Endometrium (tissue), 2 donors: Measurements from ENCODE around the gene TRDN.
"Not testable (repeated sequence)": the region's sequence is repeated elsewhere in the genome, so short reads cannot be mapped to it uniquely, and the experiment has no call there.

Source experiments
- FAIRE-seq: peaks from 2 replicates; lab custom pipeline; 2012; peaks lifted over from hg19 to GRCh38; lab: Jason Lieb, UNC
- donor health status: control.
- donor health status: control.

TRDN gene

DNA sequence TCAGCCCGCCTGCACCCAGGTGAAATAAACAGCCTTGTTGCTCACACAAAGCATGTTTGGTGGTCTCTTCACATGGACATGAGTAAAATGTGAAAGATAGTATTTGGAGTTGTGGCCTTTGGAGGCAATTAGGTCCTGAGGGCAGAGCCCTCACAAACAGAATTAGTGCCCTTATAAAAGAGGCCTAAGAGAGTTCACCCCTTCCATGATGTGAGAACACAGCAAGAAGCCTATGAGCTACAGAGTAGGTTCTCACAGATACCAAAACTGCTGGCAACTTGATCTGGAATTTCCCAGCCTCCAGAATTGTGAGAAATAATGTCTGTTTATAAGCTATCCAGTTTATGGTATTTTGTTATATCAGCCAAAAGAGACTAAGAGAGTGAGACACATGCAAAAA, 74.5 kb downstream of the TRDN start:
- FAIRE-seq: no peak

DNA sequence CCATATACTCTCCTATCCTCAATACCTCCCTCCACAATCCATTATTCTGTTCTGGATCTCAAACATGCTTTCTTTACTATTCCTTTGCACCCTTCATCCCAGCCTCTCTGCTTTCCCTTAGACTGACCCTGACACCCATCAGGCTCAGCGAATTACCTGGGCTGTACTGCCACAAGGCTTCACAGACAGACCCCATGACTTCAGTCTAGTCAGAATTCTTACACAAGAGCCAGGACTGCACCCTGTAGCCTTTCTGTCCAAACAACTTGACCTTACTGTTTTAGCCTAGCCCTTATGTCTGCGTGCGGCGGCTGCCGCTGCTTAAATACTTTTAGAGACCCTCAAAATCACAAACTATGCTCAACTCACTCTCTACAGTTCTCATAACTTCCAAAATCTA, 76.9 kb downstream of the TRDN start:
- not testable (repeated sequence) for FAIRE-seq

DNA sequence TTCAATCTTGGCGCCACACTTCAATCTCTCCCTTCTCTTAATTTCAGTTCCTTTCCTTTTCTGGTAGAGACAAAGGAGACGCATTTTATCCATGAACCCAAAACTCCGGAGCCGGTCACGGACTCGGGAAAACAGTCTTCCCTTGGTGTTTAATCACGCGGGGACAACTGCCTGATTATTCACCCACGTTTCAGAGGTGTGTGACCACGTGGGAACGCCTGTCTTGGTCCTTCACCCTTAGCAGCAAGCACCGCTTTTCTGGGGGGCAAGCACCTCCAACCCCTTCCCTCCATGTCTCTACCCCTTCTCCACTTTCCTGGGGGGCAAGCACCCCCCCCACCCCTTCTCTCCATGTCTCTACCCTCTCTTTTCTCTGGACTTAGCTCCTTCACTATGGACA, 79.3 kb downstream of the TRDN start:
- FAIRE-seq: not testable (repeated sequence)

DNA sequence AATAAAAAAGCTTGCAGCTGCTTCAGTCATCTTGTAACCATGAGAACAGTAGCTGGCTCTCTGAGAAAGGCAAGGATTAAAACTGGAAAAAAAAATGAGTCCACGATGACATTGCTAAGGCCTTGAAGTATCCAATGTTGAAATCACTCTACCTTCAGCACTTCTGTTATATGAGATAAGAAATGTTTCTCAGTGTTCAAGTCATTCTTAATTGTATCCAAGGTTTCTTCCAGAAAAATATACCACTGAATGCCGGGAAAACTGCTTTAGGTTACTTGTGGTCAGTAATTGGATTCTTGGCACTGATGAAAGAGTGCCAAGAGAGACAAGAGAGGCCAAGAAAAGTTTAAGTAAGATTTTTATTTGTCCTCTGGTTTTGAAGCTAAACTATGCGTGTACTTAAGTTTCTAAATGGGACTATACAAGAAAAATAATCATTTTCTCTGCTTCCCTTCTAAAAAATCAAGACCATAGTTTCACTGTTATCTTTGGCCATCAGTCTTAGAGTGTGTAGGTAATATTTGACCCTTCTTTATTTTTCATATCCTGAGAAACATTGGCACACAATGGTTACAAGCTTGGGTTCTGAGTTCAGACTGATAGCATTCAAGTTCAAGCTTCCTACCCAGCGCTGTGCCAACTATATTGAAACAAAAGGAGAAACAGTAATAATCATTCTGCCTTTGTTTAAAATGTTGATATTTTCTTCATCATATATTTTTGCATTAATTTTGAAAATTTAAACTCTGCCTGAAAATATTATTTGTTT, 84.6 kb downstream of the TRDN start:
- no peak for FAIRE-seq

DNA sequence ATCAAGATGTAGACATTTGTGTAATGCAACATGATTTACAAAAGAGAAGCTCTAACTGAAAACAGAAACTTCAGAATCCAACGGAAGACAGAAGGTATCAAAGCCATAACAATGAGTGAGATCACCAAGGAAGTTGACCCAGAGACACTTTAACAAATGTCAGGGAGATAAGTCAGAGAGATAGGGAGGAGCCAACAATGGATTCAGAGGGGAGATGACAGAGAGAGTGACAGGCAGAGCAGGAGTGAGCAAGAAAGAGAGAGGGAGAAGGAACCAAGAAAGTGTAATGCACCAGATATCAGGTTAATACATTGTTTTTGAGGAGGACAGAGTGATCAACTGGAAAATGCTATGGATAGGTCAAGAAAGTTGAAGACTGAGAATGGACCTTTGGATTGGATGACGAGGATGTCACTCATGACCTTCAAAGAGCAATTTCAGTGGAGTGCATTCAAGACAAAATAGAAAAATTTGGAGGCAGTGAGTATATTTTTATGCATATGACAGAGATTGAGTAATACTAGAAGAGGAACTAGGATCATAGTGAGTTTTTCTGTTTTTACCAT, 86.6 kb downstream of the TRDN start:
- FAIRE-seq: no peak

DNA sequence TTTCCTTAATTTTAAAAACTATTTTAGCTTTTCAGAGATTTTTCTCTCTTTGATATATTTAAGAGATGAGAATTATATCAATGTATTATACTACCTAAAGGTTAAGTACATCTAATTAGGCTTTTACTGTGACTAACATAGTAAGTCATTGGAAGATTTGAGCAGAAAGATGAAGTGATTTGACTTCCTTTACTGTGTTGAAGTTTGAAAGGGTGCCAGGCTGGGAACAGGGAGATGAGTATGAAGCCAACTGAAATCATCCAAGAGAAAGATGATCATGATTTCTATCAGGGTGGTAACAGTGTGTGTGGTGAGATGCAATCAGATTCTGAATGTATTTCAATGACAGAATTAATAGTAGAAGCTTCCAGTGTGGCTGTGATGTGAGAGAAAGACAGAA, 87.3 kb downstream of the TRDN start:
- no peak for FAIRE-seq

DNA sequence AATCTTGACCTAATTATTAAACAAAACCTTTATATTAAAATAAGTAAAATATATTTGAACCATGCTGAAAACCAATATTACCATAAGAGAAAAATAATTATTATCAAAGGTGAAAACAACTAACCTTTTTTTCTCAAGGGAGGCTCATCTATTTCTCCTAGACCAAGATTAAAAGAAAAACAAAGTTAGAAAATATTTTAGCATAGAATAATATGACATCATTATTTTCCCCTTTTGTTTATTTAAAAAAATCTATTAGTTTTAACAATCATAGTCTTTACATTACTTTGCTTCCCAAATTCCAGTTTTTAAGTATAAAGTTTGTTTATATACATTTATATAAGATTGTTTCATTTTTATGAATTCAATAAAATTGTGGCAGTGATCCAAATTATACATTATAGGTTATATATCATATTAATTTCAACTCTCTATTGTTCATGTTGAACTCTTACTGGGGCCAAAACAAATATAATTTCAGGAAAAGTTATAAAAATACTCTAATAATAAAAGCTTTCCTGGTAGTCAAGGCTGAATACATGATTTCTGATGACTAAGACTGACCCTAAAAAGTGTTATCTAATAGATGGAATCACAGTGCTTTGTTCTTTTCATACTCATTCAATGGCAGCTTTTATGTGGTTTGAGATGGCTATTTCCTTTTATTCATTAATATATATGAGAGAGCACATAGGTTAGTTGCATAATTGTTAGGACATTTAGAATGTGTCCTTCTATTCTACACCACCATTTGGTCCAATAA, 89.4 kb downstream of the TRDN start:
- no peak for FAIRE-seq

DNA sequence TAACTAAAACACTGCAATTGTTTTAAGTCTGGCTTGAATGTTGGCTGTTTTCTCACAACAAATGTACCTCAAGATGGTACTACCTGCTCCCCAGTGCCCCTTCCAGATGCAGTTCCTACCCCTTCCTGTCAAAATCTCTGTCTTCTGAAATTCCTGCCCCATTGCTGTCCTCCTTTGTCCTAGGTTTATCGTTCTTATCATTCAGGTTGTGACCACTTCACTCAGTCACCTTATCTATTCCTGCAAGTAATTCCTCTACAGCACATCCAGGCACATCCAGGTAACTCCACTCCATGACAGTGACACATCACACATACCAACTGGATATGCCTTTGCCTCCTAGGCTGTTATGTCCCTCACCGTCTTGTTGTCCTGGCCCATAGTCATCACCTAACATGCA, 90.2 kb downstream of the TRDN start:
- no peak for FAIRE-seq

DNA sequence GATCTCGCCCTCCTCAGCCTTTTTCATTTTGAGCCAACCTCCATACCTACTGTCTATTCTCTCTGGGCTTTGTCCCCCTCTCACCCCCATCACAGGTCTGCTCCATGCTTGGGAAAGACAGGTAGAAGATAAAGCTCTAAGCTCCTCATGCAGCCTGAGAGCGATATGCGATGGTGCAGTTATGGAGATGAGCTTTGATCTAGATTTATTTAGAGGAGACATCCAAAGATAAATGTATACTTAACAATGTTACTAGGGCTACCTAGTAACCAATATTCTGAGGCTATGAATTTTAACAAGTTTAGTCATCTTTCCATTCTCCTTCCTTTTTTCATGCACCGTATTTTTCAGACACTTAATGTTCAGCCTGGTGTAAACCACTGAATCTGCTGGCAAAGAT, 95.3 kb downstream of the TRDN start:
- FAIRE-seq: no peak

DNA sequence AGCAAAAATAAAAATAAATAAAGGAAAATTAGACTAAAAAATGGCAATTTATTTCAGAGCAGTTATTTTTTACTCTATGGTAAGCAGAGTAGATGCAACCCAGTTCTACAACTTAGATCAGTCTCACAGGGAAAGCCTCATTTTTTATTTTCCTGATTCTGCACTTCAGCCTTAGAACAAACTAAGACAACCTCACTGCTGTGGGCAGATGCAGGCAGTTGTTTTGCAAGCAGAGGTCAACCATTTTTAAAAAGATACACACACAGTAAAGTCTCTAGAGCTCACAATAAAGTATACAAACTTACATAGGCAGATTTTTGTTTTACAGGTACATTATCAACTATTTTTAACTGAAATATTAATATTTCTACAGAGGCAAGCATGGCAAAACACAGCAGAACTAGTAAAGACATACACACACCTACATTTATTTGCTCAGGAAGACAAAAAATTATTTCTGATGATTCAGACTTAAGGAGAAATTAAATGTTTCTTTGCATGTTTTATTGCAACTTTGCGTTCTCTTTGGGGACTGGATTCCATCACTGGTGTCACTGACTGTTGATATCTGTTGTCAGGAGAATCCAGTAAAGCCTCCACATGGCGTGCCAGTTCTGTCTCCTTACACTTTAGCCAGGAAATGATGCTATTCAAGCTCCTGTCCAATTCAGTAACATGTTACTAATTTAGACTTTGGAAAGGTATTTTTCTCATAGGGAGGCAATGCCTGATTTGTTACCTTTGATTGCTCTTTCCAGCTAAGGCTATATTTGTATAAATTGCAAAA, 102.7 kb downstream of the TRDN start:
- FAIRE-seq: no peak

DNA sequence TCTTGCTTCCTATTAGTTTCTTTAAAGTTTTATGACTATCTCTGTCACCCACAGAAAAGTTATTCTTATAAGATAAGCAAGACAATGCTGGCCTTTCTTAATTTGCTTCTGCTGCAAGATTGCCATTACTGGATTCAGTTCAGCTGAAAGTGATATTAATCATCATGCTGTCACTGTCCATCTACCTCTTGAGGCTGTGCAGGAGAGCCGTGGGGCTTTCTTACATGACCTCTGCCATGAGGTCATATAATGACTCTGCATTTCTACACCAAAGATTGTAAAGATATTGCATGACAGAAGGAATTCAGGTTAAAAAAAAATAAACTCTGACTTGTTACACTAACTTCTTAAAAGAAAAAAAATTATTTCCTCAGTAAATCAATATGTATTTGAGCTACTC, 106.9 kb downstream of the TRDN start:
- FAIRE-seq: no peak

DNA sequence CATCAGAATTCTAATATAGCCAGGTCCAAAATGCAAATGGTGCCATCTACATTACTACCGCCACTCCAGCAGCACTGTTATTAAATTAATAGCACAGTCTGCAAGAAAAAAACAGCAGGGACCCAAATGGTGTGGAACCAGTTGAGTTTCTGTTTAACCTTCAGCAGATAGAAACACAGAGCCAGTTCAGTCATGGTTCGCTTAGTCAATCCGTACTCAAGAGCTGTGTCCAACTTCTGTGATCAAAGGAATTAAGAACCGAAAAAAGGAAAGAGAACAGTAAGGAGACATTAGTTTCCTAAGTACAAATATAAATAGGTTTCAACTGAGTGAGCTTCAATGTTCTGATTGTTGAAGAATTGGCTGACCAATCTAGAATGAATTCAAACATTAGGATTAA, 107.7 kb downstream of the TRDN start:
- no peak for FAIRE-seq

DNA sequence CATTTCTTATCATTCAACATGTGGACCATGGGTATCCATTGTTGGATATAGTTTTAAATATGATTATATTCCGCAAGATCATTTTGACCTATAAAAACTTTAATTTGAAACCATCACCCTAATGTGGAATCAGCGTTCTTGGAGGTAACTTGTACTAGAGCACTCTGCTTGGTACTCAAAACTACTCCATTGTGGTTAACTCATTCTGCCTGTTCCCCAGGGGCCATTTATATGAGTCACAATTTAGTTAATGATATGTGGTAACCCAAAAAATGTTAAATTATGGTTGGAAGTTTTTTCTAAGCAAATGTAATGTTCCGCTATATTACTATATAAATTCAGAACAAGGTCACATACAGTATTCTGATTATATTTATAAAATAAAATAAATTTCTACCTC, 109.3 kb downstream of the TRDN start:
- FAIRE-seq: no peak

DNA sequence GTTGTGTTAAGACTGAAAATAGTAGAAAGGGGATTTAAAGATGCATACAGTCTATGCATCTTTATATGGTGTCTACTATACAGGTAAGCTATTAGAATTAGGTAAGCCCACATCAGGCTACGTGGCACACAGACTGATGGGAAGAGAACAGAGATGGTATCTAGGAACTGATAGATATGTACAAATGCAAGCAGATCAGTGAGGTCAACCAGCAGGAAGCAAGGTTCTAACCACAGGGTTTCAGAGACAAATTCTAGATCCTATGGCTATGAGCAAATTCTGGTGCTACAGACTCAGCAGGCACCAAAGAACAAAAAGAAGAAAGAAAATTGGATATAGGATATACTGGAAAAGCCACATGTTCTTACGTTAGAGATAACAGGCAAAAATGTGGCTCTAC, 110.6 kb downstream of the TRDN start:
- no peak for FAIRE-seq

DNA sequence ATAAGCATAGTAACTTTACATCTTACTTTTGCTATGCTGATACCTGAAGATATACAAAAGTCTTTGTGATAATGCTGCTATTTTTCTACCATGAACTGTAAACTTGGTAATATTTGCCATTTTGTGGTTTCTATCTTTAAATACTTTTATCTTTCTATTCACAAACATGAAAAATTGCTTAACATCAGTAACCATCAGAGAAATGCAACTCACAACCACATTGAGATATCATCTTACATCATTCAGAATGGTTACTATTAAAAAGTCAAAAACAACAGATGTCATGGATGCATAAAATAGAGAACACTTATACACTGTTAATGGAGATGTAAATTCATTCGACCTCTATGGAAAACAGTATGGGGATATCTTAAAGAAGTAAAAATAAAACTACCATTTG, 112.0 kb downstream of the TRDN start:
- no peak for FAIRE-seq

DNA sequence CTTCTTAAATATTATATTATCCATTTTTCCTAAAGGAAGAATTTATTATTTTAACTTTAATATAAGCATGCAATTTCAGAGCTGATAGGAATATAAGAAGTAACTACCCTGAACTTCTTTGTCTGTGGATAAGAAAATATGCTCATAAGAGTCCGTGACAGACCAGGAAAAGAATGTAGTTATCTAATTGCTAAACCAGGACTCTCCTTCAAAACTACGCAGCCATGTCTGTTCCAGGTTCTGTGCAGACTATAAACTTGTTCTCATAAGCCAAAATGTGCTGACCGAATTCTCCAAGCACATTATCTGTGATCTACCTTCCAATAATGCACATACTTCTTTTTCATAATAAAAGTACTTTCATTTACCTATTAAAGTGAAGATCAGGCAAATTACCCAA, 116.5 kb downstream of the TRDN start:
- FAIRE-seq: no peak

DNA sequence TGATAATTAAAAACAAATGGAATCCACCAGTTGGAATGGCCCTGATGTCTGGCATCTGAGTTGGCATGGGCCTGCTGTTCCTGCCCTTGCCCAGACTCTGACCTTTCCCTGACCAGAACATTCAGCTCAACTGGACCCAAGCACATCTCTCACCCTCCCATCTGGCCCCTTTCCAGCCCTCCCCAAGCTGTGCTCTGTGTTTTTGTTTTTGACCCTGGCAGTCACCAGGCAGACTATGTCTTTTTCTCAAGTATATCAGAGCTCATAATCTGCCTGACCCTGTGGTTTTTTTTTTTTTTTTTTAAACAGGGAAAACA, 117.6 kb downstream of the TRDN start:
- no peak for FAIRE-seq

DNA sequence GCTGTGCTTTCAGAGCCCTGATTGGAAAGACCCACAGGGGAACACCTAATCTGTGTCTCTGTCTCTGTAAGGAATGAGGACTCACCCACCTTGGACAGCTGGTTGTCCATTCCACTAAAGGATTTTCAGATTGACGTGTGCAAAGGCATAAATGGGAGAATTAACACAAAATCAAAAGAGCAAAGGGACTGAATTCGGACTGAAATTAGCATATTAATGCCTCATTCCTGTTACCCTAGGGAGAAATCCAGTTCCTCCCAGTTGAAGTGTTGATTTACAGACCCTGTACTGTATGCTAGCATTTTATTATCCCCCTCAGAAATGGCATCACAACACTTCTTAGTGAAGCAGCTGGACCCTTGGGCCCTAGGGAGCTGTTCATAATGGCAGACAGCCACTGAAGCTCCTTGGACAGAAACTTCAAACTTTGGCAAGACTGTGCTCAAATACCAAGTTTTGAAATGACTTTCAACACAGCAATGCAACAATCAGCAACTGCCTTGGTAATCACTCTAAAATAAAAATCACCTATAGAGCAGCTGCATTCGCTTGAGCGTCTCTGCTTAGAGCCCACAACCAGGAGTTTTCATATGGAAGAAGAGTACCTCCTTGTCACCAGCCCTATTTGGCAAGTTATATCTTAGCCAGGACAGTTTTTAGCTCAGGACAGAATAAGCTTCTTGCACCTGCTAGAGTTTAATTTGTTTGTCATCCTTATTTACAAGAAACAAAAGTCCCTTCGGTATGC, 118.1 kb downstream of the TRDN start:
- FAIRE-seq: no peak

DNA sequence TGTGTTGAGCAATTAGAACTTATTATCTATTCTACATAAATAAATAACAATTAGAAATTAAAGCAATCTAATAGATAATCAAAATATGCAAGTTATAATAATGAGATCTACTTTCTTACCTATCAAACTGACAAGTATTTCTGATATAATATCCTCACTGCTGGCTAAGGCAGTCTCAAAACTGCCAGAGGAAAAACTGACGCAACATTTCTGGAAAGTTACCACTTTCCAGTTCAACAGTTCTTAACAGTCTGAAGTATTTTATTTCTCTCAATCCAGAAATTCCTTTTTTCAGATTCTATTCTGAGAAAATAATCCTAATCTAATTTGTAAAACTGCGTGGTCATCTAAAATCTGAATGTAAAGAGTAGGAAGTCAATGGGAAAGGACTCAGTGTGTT, 121.0 kb downstream of the TRDN start:
- FAIRE-seq: no peak

DNA sequence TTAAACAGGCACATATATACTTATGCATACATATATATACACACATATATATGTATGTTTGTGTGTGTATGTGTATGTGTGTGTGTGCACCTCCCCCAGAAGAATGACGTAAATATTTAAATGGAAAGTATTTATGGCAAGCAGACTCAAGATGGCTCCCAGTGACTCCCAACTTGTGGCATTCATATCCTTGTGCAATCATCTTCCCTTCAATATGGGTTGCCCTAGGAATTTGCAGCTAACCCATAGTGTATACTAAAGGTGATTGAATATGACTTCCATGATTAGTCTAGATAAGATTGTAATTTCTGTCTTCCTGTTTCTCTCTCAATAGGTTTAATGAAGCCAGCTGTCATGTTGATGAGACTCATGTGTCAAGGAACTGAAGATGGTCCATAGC, 127.6 kb downstream of the TRDN start:
- FAIRE-seq: no peak

DNA sequence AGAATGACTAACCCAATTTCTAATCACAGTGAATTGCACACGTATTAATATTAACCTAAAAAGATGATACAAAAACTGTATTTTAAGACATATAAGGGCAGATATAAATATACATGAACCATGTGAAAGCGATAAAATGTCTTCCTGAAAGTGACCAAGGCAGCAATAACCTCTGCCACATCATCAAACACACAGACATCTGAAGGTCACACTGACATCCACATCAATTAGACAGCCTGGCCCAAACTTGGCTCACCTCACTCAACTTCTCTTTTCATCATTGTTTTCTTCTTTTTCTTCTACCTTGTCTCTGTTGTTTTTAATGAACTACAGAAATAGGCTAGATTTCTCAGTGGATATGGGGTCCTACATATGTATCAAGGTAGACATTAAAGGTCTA, 128.5 kb downstream of the TRDN start:
- FAIRE-seq: no peak

DNA sequence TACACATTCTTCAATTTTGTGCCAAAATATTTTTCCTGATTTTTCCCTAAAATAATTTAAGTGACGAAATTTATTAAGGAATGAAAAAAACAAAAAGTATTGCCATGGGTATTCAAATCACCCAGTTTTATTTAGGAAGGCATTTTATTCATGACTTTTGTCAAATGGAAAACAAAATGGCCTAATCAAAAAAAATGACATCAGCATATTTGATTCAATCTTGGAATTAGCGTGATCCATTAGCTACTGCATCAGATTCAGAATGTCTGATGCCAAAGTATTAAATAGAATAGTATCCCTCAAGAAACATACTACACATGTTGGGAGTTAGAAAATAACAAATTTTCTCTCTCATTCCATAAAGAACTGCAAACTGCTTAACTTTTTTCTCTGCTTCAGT, 129.2 kb downstream of the TRDN start:
- no peak for FAIRE-seq
